Breast epithelium (tissue), 3 donors: ENCODE results near the gene CPT1B.

Experiments
- CTCF ChIP-seq, 3 donors: fragments of 450-650 bp; IDR thresholded peaks; one replicate each; pipeline ENCODE4 v1.5.1; 2016 to 2017; ENCODE audit warnings: antibody characterized with exemption in 3 of 3, mild to moderate bottlenecking in 3 of 3, moderate library complexity in 3 of 3
- POLR2A ChIP-seq: fragments of 450-650 bp; IDR thresholded peaks from one replicate; pipeline ENCODE4 v1.6.1; 2016; ENCODE audit warnings: antibody characterized with exemption, mild to moderate bottlenecking, moderate library complexity
- POLR2AphosphoS5 ChIP-seq, 3 donors: sonication (generic); formaldehyde crosslinking; IDR thresholded peaks; one replicate each; pipeline ENCODE4 v1.6.1; 2017; ENCODE audit warnings: antibody characterized with exemption in 3 of 3

GRCh38 chr22:50530580-50530876, 47.7 kb downstream of the CPT1B start:
- TF ChIP-seq POLR2A (no peak), CTCF (IDR thresholded peaks at IDR 0.05) (no peak), POLR2AphosphoS5 (IDR thresholded peaks at IDR 0.05) (no peak)
